B cell (primary cell): ENCODE data around the gene TMC8. TPM values are rescaled to one million over a fixed set of nuclear protein-coding genes. Genes with fewer than 3 reads are reported as not detected.

ENCODE experiments used
- ATAC-seq: fragments of 200-7000 bp; cut with Tn5 transposase; one replicate; pipeline ENCODE4 v1.10.0; 2021; ENCODE audit warnings: low read depth, mild to moderate bottlenecking, moderate number of reproducible peaks, moderate library complexity
- CTCF ChIA-PET: fragments of 350-600 bp; sonication (Branson Sonifier 250); formaldehyde crosslinking; loops from one replicate; lab custom pipeline; 2021; ENCODE audit warnings: antibody characterized with exemption, inconsistent platforms; lab: Charles Lee
- POLR2A ChIA-PET: fragments of 350-600 bp; sonication (Branson Sonifier 250); formaldehyde crosslinking; loops from one replicate; lab custom pipeline; 2021; ENCODE audit warnings: antibody characterized with exemption; lab: Charles Lee
- DNase-seq: peaks from one replicate; pipeline ENCODE4 v3.0.0; 2013
- H2AFZ ChIP-seq: 2 replicates; pipeline ENCODE4 v1.6.1; 2012; ENCODE audit warnings: mild to moderate bottlenecking, low read depth, low read length; ENCODE audit not compliant: insufficient read depth, poor library complexity, severe bottlenecking
- H3K27ac ChIP-seq, 2 donors: 1 replicate in 1 of 2; 2 replicates in 1 of 2; pipeline ENCODE4 v1.5.1; 2012 to 2013; ENCODE audit warnings: low read length in 2 of 2, mild to moderate bottlenecking in 2 of 2, moderate library complexity in 1 of 2
- H3K27me3 ChIP-seq, 4 experiments: fragments of 200-600 bp in 1 of 4; sonication (generic) in 1 of 4; replicated peaks in 1 of 4; 1 replicate in 2 of 4; 2 replicates in 2 of 4; pipeline versions ENCODE4 v1.6.1 to v1.7.0; 2013 to 2016; ENCODE audit warnings: low read length in 3 of 4, mild to moderate bottlenecking in 2 of 4, mixed read lengths in 1 of 4, moderate library complexity in 1 of 4; ENCODE audit not compliant: insufficient read depth in 4 of 4, control insufficient read depth in 3 of 4; ENCODE audit errors: control extremely low read depth in 1 of 4
- H3K36me3 ChIP-seq, 2 experiments: replicated peaks in 1 of 2; 1 replicate in 1 of 2; 2 replicates in 1 of 2; pipeline versions ENCODE4 v1.6.1 to v1.7.1; 2013; ENCODE audit warnings: low read length in 1 of 2; ENCODE audit not compliant: insufficient read depth in 2 of 2, control insufficient read depth in 1 of 2; ENCODE audit errors: control extremely low read depth in 1 of 2, extremely low read depth in 1 of 2
- H3K4me1 ChIP-seq, 2 donors: fragments of 200-600 bp in 1 of 2; sonication (generic) in 1 of 2; 1 replicate in 1 of 2; 2 replicates in 1 of 2; pipeline versions ENCODE4 v1.5.1 to v1.6.1; 2013 to 2017; ENCODE audit warnings: low read length in 2 of 2; ENCODE audit not compliant: control insufficient read depth in 2 of 2, insufficient read depth in 2 of 2
- H3K4me2 ChIP-seq: replicated peaks from 2 replicates; pipeline ENCODE3; 2012; ENCODE audit warnings: mild to moderate bottlenecking, low read depth, low read length; ENCODE audit not compliant: poor library complexity, severe bottlenecking
- H3K4me3 ChIP-seq, 5 experiments: fragments of 200-600 bp in 1 of 5; sonication (generic) in 1 of 5; 1 replicate in 3 of 5; 2 replicates in 2 of 5; pipeline versions ENCODE4 v1.5.1 to v1.7.0; 2011 to 2016; ENCODE audit warnings: low read length in 4 of 5, mild to moderate bottlenecking in 4 of 5, low read depth in 2 of 5, control low read depth in 1 of 5, moderate library complexity in 1 of 5; ENCODE audit not compliant: insufficient read depth in 1 of 5; ENCODE audit errors: control extremely low read depth in 1 of 5, extremely low read depth in 1 of 5
- H3K79me2 ChIP-seq: fragments of 200-600 bp; sonication (generic); one replicate; pipeline ENCODE4 v1.6.0; 2016; ENCODE audit warnings: low read length; ENCODE audit not compliant: control insufficient read depth, insufficient read depth
- H3K9ac ChIP-seq: fragments of 200-600 bp; sonication (generic); 2 replicates; pipeline ENCODE4 v1.6.1; 2017; ENCODE audit warnings: mild to moderate bottlenecking, low read length, moderate library complexity
- H3K9me3 ChIP-seq, 3 donors: one replicate each; pipeline versions ENCODE4 v1.6.1 to v1.7.1; 2013; ENCODE audit warnings: low read length in 2 of 3; ENCODE audit not compliant: control insufficient read depth in 2 of 3, insufficient read depth in 1 of 3; ENCODE audit errors: control extremely low read depth in 1 of 3
- H4K20me1 ChIP-seq: 2 replicates; pipeline ENCODE4 v1.6.0; 2012; ENCODE audit warnings: mild to moderate bottlenecking, low read length; ENCODE audit not compliant: insufficient read depth, control insufficient read depth, poor library complexity, severe bottlenecking
- H3K27ac Mint-ChIP-seq: one replicate; pipeline ENCODE4 v1.8.0; 2021; ENCODE audit warnings: mixed read lengths
- H3K27me3 Mint-ChIP-seq: one replicate; pipeline ENCODE4 v1.8.0; 2021; ENCODE audit warnings: mixed read lengths
- H3K4me1 Mint-ChIP-seq: one replicate; pipeline ENCODE4 v1.8.0; 2021; ENCODE audit warnings: mixed read lengths
- H3K4me3 Mint-ChIP-seq: one replicate; pipeline ENCODE4 v1.8.0; 2021; ENCODE audit warnings: mixed read lengths
- H3K9me3 Mint-ChIP-seq: one replicate; pipeline ENCODE4 v1.8.0; 2022; ENCODE audit warnings: mixed read lengths; ENCODE audit not compliant: insufficient read depth
- CTCF ChIP-seq: fragments of 200-600 bp; IDR thresholded peaks from one replicate; pipeline ENCODE4 v1.8.0; 2022; ENCODE audit warnings: antibody characterized with exemption, mild to moderate bottlenecking
- EZH2 ChIP-seq: IDR thresholded peaks from 2 replicates; pipeline ENCODE4 v1.6.1; 2012; ENCODE audit warnings: borderline replicate concordance, low read depth, mild to moderate bottlenecking, moderate library complexity, low read length; ENCODE audit not compliant: insufficient read depth, poor library complexity, severe bottlenecking
- WGBS: methylation state at CpG from one replicate; pipeline ENCODE4 v1.1.5; 2013; ENCODE audit warnings: missing lambda C conversion rate; ENCODE audit not compliant: insufficient coverage; 5-methylcytosine and 5-hydroxymethylcytosine counted together
- intact Hi-C: fragments of 100-400 bp; cut with micrococcal nuclease; formaldehyde crosslinking; loops from one replicate; pipeline ENCODE4 v1.10.0; 2022
- polyA plus RNA-seq: library from polyadenylated mRNA; depleted of rRNA; stranded (reverse); fragments of >200 nt; gene quantifications from 2 replicates; pipeline ENCODE4 v1.2.3, GENCODE V29; 2012
- total RNA-seq, 2 donors: library from RNA; stranded (reverse); fragments of 120-200 nt in 1 of 2; gene quantifications; 1 replicate in 1 of 2; 2 replicates in 1 of 2; pipeline versions ENCODE4 v1.2.3 to v1.2.4, GENCODE V29; 2013 to 2022

TMC8 gene
- total and polyA plus RNA-seq, 2 donors (not counting 1 experiment from before 2014, with no cell fraction given), result 235 to 352 TPM

GRCh38 chr17:78134899-78135385 lies 4.4 kb downstream of the TMC8 start:
- no peak for ATAC-seq
- CTCF ChIA-PET, result interaction anchor here (0.6 to 14.1 kb wide), 18 partner anchors 8 to 287 kb away, joined by 3 to 357 read pairs (median 9); partner anchors contain the start of genes AFMID, C17orf99, SYNGR2 and TK1
- no peaks in the 10 kb centered on the region for H3K27me3 ChIP-seq
- peaks cover 74% of the 10 kb centered on the region for H3K4me1 Mint-ChIP-seq
- intact Hi-C loops, result loop anchor here (1.0 to 10.0 kb wide), 5 partner anchors 23 to 1700 kb away; partner anchors contain the start of gene CBX4
- POLR2A ChIA-PET, result interaction anchor here (0.6 to 22.6 kb wide), 8 partner anchors 8 to 40 kb away, joined by 3 to 432 read pairs (median 9); partner anchors contain the start of genes C17orf99 and SYNGR2
- H3K4me3 Mint-ChIP-seq, result no peak overlapping the region
- TF ChIP-seq CTCF, result no peak
- TF ChIP-seq EZH2, result no peak
- H3K4me3 ChIP-seq, result no peak overlapping the region
- H3K9me3 ChIP-seq, result peaks cover 0 to 1% (median 0%) of the 10 kb centered on the region in 3 donors
- H3K4me1 ChIP-seq, result peaks cover 60 to 84% of the 10 kb centered on the region in 2 donors
- peak overlapping the region; percentile 88 to 92 for H3K27ac ChIP-seq
- peaks cover 80% of the 10 kb centered on the region for H4K20me1 ChIP-seq
- WGBS, result 92% methylated on average over 6 of the region's 9 CpGs
- H3K27me3 Mint-ChIP-seq, result no peaks in the 10 kb centered on the region
- H3K4me2 ChIP-seq, result peak overlapping the region; percentile 100
- no peak overlapping the region for H3K9ac ChIP-seq
- no peaks in the 10 kb centered on the region for H3K9me3 Mint-ChIP-seq
- no peak for DNase-seq
- H3K36me3 ChIP-seq, result peaks cover 0 to 72% of the 10 kb centered on the region in 2 experiments
- H3K27ac Mint-ChIP-seq, result peak overlapping the region; percentile 95
- peaks cover 54% of the 10 kb centered on the region for H3K79me2 ChIP-seq
- H2AFZ ChIP-seq, result no peak overlapping the region
